ENCODE results near the gene SDK1.

SDK1 gene

GRCh38 chr7:3968234-3968633, 667.2 kb downstream of the SDK1 start:
- DNase-seq = no peak
- H3K9me3 ChIP-seq (ENCODE audit: severe bottlenecking) = no peaks in the 10 kb centered on the region
- no peak overlapping the region for H3K4me3 ChIP-seq (ENCODE audit: low read depth, low read length)
- TF ChIP-seq CTCF (IDR thresholded peaks at IDR 0.05; ENCODE audit: low read depth, low read length) = no peak
- no peak overlapping the region for H3K27ac ChIP-seq
- no peaks in the 10 kb centered on the region for H3K27me3 ChIP-seq (ENCODE audit: insufficient read depth, low read depth, severe bottlenecking)
- H3K36me3 ChIP-seq = 0 out of 2 replicates have a peak, but pooled peaks cover 3% of the 10 kb centered on the region

- no peaks in the 10 kb centered on the region for H3K27me3 ChIP-seq (ENCODE audit: insufficient read depth, low read depth, severe bottlenecking)
- H3K27ac ChIP-seq = no peak overlapping the region
- no peak for DNase-seq
- H3K36me3 ChIP-seq = 0 out of 2 replicates have a peak, but pooled peaks cover 3% of the 10 kb centered on the region
- no peak overlapping the region for H3K4me3 ChIP-seq (ENCODE audit: low read depth, low read length)
- TF ChIP-seq CTCF (IDR thresholded peaks at IDR 0.05; ENCODE audit: low read depth, low read length) = no peak
- no peaks in the 10 kb centered on the region for H3K9me3 ChIP-seq (ENCODE audit: severe bottlenecking)
Measured at GRCh38 chr7:3969286-3969685, 668.2 kb downstream of the SDK1 start.

GRCh38 chr7:3971323-3971722, 670.3 kb downstream of the SDK1 start:
- no peak overlapping the region for H3K4me3 ChIP-seq (ENCODE audit: low read depth, low read length)
- peaks cover 10% of the 10 kb centered on the region; the same call in 1 of the 2 replicates for H3K36me3 ChIP-seq
- no peak for TF ChIP-seq CTCF (IDR thresholded peaks at IDR 0.05; ENCODE audit: low read depth, low read length)
- H3K27ac ChIP-seq = no peak overlapping the region
- no peaks in the 10 kb centered on the region for H3K9me3 ChIP-seq (ENCODE audit: severe bottlenecking)
- DNase-seq = no peak
- no peaks in the 10 kb centered on the region for H3K27me3 ChIP-seq (ENCODE audit: insufficient read depth, low read depth, severe bottlenecking)

GRCh38 chr7:3973264-3973663, 672.2 kb downstream of the SDK1 start:
- Histone ChIP-seq H3K9me3 (ENCODE audit: severe bottlenecking) (no peaks in the 10 kb centered on the region), H3K27me3 (ENCODE audit: insufficient read depth, low read depth, severe bottlenecking) (no peaks in the 10 kb centered on the region), H3K36me3 (peaks cover 10% of the 10 kb centered on the region; the same call in 1 of the 2 replicates), H3K27ac (no peak overlapping the region), H3K4me3 (ENCODE audit: low read depth, low read length) (no peak overlapping the region)
- no peak for DNase-seq
- no peak for TF ChIP-seq CTCF (IDR thresholded peaks at IDR 0.05; ENCODE audit: low read depth, low read length)

- no peak for TF ChIP-seq CTCF (IDR thresholded peaks at IDR 0.05; ENCODE audit: low read depth, low read length)
- H3K27me3 ChIP-seq (ENCODE audit: insufficient read depth, low read depth, severe bottlenecking) = no peaks in the 10 kb centered on the region
- no peak for DNase-seq
- peaks cover 10% of the 10 kb centered on the region; the same call in 1 of the 2 replicates for H3K36me3 ChIP-seq
- no peak overlapping the region for H3K4me3 ChIP-seq (ENCODE audit: low read depth, low read length)
- H3K9me3 ChIP-seq (ENCODE audit: severe bottlenecking) = no peaks in the 10 kb centered on the region
- H3K27ac ChIP-seq = no peak overlapping the region
Measured at GRCh38 chr7:3974329-3974728, 673.3 kb downstream of the SDK1 start.

- no peaks in the 10 kb centered on the region for H3K9me3 ChIP-seq (ENCODE audit: severe bottlenecking)
- peaks cover 10% of the 10 kb centered on the region; the same call in 1 of the 2 replicates for H3K36me3 ChIP-seq
- H3K27me3 ChIP-seq (ENCODE audit: insufficient read depth, low read depth, severe bottlenecking) = no peaks in the 10 kb centered on the region
- H3K4me3 ChIP-seq (ENCODE audit: low read depth, low read length) = no peak overlapping the region
- no peak for TF ChIP-seq CTCF (IDR thresholded peaks at IDR 0.05; ENCODE audit: low read depth, low read length)
- no peak overlapping the region for H3K27ac ChIP-seq
- no peak for DNase-seq
Measured at GRCh38 chr7:3975371-3975770, 674.3 kb downstream of the SDK1 start.
